Transverse colon (tissue), 3 donors: ENCODE data around the gene CCDC186.

Source experiments
- CTCF ChIP-seq, 5 experiments: fragments of 200-600 bp in 3 of 5; fragments of 450-650 bp in 2 of 5; sonication (generic) in 3 of 5; IDR thresholded peaks; 1 replicate in 2 of 5; 2 replicates in 3 of 5; pipeline ENCODE4 v1.5.1; 2016 to 2017; ENCODE audit warnings: antibody characterized with exemption in 5 of 5, inconsistent platforms in 3 of 5, mild to moderate bottlenecking in 2 of 5, moderate library complexity in 1 of 5
- EP300 ChIP-seq: sonication (generic); formaldehyde crosslinking; IDR thresholded peaks from one replicate; pipeline ENCODE4 v1.6.1; 2017; ENCODE audit warnings: antibody characterized with exemption, low read depth

GRCh38 chr10:114180937-114181336, 6.9 kb upstream of the CCDC186 start:
- TF ChIP-seq EP300, result no peak
- TF ChIP-seq CTCF (IDR thresholded peaks at IDR 0.05), result no peak
